HG03439 (cell line): Measurements from ENCODE around the gene OSBPL8.
"Not testable (repeated sequence)": the region's sequence is repeated elsewhere in the genome, so short reads cannot be mapped to it uniquely, and the experiment has no call there.

ENCODE experiments used
- ATAC-seq: cut with Tn5 transposase; IDR thresholded peaks from one replicate; pipeline ENCODE4 v1.9.1; 2021; ENCODE audit warnings: mild to moderate bottlenecking, moderate library complexity; ENCODE audit not compliant: unreplicated experiment

The OSBPL8 gene

DNA sequence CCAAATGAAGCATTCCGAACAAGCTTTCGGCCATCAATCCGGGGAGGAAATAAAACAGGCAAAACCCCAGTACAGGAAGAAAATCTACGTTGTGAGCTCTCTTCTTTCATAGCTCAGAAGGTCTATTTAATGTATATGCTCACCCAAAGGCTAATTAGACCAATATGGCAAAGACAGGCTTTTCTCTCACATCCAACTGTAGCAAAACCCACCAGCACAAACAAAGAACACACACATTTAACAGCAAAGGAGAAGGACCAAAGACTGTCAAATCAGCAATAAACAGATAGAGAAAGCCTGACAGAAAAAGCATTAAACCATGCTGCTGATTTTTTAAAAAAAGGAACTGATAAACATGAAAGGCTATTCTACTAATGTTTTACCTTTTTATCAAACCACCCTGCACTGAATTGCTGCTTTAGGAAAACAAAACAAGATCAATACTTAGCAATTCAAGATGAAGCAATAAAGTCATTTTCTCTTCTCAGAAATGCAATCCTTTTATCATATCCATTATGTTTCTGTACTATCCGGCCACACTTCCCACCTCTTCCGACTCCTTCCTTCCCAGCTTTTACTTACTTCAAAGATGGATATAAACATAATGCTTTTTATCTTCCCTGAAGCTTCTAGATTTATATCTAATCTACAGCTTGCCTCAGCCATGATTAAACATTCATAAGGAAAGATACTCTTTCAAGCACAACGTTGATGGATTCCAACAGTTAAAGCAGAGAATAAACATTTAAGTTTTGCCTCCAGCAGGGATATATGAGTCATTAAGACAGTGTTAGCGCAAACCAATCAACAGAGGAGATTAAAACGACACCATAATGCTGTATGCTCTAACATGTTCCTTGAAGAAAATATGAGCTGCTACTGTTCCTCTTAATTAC is 136.8 kb downstream of the OSBPL8 start:
- ATAC-seq = no peak

DNA sequence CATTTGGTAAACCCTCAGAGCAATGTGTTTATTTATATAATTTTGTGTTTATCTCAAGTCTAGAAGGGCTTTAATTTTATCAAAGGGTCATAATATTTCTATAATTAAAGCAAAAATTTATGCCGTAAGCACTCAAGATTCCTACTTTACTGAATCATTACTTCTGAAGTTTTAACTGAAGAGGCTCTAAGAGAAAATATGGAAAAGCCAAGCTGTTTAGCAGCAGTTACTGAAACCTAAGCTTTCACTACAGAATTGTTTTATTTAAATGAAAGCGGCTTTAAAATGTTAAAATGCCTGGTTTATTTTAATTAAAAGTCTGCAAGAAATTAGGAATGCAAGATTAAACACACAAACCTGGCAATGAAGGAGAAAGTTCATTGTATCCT is 137.4 kb downstream of the OSBPL8 start:
- ATAC-seq = no peak

DNA sequence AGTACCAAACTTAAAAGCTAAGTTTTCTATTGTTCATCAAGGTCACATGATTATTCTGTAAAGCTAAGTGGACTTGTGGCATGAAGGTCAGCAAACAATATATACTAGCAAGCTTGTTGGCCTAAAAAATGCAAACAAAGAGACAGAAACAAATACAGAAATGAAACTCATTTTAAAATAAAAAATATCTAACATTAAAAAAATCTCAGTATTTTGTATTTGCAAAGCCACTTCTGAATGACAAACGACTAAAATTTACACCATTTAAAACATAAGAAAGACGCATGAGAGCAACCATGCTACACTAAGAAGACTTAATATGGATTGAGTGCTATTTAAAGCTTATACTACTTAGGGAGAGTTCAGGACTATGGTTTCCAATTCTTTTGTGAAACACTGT is 138.5 kb downstream of the OSBPL8 start:
- no peak for ATAC-seq

DNA sequence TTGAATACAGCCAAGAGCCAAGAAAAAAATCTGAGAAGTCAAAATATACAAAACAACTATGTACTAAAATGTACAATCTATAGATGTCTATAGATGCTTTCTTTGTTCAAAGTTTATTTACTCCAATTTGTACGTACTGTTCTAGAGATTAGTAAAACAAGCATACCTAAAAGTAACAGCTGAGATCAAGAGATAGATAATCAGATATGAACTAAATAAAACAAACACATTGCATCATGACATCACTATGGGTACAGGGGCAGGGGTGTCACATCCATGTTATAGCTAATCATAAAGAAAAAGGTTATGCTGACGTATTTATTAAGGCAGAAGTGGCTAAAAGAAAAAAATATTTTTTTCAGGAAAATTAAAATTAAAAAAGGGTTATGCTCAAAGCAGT is 139.3 kb downstream of the OSBPL8 start:
- ATAC-seq = no peak

DNA sequence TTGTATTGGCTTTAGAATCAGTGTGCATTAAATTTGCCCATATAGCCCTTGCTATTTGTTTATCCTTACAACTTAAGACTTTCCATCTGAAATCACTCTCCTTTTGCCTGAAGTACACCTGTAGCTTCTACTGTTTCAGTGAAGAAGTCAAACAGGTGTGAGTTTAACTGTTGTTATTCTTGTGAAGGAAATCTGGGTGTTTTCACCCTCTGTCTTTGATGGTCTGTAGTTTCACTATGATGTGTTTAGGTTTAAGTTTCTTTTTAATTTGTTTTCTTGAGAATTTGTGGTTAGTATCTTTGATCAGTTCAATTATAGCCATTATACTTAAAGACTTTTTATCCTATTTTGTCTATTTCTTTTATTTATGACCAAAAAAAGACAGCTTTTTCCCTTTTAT is 142.5 kb downstream of the OSBPL8 start:
- ATAC-seq = peak; percentile 69

DNA sequence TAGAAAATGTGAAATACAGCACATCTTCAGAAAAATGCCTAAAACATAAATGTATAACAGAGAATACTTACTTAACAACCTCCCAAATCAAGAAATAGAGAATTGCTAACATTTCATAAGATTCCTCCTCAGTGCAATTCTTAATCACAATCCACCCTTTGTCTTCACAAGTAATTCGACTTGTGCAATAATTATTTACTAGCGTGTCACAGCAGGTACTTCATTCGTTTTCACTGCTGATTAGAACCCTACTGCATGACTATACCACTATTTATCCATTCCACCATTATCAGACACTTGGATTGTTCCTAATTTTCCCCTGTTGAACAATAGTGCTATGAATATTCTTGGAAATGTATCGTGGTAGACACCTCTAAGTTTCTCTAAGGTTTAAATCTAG is 146.4 kb downstream of the OSBPL8 start:
- ATAC-seq = no peak

DNA sequence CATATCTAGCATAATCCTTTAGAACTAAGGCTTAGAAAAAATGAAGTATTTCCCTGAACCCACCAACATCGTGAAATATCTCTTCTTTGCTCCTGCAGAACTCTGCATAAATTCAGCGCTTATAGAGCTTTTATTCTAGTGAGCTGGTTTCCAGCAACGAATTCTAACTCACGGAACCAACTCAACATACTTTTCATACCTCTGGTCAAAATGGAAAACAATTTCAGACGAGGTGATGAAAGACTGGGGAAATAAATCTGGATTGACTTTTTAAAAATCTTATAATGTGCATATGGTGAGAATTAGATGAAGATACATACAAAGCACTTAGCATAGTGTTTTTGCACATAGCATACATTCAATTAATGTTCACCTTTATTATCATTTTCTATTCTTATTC is 148.8 kb downstream of the OSBPL8 start:
- no peak for ATAC-seq

DNA sequence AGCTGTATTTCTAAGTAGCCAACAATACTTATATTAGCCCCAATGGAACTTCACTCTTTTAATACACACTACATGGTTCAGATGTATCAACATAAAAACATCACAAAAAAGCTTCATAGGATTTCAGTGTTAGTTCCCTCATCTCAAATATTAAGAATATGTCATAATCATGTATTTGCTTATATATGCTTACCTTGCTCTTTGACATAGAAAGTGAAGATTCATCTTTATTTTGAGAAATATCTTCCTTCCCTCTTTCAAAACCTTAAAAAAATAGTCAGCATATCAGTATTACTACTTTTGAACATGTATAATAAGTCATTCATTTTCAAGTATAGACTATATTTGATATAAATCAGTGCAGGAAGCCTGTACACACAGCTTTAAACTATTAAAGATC is 149.2 kb downstream of the OSBPL8 start:
- ATAC-seq = no peak

DNA sequence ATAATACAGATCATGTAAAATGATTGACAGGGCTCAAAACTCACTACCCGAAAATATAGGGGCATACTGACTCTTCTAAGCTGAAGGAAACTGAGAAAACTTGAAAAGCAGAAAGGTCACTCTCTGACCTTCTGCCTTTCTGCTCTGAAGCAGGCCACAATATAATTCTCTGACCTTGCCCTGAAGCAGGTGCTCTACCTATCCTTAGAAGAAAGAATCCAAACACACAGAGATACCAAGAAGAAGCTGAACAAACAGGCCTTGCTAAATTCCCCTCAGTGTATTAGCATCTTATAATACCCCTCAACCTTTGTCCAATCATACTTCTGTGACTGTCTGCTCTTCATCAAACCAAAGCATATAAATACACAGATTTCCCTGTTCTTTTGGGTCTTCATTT is 150.5 kb downstream of the OSBPL8 start:
- no peak for ATAC-seq

DNA sequence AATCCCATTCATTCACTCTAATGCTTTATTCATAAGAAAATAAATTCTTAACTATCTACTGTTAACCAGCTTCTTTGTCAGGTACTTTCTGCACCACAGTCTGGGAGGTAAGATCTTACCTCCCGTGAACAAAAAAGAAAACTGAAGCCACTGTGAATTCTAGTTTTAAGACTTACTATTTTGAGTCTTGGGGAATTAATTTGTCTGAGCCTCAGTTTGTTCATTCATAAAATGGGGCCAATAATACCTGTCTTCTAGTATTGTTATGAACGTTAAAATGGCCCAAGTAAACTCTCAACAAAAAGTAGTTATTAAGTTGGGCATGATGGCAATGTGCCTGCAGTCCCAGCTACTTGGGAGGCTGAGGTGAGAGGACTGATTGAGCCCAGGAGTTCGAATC is 151.9 kb downstream of the OSBPL8 start:
- ATAC-seq = no peak

DNA sequence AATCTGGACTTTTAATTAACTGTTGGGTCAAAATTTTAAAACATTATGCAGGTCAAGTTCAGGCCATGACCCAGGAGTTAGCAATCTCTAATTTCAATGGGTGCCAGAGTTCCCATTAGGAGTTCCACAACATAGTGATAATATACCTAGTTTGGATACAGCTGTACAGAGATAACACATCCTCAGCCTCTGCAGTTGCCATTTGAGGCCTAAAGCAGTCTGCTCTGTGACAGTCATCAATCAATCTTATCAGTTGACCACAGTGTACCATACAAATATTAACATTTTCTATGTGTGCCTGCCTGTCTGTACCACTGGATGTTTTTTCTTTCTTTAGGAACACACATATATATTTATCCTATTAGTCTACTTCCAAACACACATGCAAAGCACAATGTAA is 157.3 kb downstream of the OSBPL8 start:
- ATAC-seq = no peak

DNA sequence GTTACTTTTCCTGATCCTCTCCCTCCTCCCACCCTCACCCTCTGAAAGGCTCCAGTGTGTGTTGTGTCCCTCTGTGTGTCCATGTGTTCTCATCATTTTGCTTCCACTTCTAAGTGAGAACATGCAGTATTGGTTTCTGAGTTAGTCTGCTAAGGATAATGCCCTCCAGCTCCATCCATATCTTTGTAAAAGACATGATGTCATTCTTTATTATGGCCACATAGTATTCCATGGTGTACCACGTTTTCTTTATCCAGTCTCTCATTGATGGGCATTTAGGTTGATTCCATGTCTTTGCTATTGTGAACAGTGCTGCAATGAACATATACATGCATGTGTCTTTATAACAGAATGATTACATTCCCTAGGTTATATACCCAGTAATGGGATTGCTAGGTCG is 159.4 kb downstream of the OSBPL8 start:
- no peak for ATAC-seq

DNA sequence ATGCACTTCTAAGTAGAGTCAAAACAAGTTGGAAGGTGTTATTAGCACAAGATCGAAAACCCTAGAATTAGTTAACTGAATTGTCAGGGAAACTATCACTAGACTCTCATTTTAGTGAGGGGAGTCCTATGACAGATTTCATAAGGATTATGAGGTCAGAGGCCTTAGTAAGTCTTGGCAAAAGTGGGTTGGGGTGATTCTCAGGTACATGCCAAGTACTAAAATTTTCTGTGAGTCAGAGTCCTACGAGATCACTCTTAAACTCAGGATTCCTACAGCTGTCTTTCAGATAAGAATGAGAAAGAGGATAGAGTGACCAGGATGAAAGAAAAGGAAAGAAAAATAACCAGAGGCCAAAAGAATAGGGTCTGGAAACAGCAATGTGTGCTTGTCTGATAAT is 160.5 kb downstream of the OSBPL8 start:
- no peak for ATAC-seq

DNA sequence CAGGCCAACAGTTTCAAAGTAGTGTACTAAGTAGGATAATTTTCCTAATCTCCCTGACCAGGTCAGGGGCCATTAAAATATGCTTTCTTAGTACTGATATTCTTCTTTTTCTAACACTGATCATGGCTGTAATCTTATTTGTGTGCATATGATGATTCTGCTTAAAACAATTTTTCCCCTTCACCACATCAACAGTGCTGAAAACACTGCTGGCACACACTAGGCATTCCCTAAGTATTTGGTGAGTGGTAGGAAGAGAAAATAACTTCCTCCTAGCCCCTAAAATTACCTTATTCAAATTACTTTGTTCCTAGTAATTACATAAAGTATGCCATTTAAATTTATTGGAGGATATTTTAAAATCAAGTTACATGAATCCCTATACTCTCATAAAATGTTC is 161.5 kb downstream of the OSBPL8 start:
- ATAC-seq = no peak

DNA sequence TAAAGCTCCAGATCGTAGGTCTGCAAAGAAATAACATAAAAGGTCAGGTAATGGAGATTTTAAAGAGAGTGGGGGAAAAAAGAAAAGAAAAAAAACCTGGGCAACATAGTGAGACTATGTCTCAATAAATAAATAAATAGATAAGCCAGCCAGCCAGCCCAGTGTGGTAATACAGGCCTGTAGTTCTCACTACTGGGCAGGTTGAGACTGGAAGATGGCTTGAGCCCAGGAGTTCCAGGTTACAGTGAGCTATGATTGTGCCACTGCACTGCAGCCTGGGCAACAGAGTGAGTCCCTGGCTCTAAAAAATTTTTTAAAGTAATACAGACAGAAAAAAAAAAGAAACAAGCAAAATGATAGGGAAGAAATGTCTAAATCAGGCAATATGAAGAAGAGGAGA is 168.1 kb downstream of the OSBPL8 start:
- ATAC-seq = no peak

DNA sequence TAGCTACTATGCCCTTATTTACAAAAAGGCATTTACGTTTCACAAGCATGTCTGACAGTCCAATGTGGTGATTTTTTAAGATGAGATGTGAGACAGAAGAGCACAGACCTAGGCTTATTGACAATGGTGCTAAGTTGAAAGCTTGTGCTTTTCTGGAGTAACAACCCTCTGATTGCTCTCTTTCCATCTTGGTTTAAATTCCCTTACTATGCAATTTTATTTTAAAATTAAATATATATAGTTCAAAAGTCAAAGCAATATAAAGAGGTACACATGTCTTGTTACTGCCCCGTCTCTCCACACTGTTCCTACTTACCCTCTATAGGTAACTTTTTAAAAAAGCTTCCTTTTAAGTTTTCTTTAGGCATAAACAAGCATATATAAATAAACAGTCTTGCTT is 172.0 kb downstream of the OSBPL8 start:
- ATAC-seq = no peak

DNA sequence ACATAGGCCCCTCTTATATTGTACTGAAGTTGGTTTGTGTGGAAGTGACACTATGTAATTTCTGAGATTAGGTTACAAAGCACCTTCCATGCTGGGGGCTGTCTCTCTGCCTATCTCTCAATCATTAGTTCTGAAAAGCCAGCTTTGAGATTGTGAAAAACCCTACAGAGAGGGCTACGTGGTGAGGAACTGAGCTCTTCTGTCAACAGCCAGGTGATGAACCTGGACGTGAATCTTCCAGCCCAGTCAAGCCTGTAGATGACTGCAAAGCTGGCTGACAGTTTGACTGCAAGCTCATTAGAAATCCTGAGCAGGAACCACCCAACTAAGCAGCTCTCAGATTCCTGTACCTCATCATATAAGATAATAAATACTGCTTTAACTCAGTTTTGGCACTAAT is 175.0 kb downstream of the OSBPL8 start:
- no peak for ATAC-seq

DNA sequence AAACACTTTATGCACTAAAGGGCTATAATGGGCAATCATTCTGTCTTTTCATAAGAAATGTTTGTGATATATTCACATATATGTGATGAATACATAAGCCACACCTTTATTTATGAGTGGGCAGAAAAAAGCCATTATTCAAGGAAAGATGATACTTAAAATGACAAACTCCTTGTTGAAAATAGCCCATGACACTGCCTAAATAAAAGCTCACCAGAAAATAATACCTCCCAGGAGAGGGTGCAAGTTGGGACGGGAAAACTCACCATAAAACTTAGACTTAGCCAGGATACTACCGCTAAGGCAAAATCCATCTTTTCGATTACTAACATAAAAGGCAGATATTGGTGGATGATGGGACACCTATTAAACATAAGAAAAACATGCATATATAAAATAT is 175.6 kb downstream of the OSBPL8 start:
- no peak for ATAC-seq

DNA sequence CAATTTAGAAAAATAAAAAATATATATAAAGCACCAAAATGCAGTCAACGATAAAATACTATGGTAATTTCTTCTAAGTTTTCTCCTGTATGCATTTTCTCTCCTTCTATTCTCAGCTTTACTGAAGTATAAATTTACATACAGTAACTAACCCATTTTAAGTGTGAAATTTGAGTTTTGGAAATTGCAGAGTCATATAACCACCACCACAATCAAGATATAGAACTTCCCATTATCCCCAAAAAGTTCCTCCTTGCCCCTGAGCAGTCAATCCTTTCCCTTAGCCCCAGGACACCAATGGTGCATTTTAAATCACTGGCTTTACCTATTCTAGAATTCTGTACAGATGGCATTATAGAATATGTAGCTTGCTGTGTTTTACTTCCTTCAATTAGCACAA is 180.3 kb downstream of the OSBPL8 start:
- no peak for ATAC-seq

DNA sequence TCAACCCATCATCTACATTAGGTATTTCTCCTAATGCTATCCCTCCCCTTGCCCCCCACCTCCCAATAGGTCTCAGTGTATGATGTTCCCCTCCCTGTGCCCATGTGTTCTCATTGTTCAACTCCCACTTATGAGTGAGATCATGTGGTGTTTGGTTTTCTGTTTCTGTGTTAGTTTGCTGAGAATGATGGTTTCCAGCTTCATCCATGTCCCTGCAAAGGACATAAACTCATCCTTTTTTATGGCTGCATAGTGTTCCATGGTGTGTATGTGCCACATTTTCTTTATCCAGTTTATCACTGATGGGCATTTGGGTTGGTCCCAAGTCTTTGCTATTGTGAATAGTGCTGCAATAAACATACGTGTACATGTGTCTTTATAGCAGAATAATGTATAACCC is 182.7 kb downstream of the OSBPL8 start:
- not testable (repeated sequence) for ATAC-seq

DNA sequence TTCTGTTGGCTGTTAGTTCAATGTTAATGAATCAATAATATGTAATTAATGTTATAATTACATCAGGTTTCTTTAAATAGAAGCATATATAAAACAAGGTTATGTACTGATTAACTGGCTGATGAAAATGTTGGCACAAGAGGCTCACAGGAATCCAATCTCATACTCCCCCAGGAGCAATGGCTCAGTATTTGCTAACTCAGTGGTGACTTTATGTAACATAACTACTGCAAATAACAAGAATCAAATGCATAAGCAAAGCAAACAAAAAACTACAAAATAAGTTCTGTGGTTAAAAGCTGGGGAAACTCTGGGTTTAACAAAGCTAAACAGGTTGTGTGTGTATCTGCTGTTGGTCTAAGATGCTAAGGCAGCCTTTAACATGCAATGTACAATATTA is 183.6 kb downstream of the OSBPL8 start:
- ATAC-seq = no peak

DNA sequence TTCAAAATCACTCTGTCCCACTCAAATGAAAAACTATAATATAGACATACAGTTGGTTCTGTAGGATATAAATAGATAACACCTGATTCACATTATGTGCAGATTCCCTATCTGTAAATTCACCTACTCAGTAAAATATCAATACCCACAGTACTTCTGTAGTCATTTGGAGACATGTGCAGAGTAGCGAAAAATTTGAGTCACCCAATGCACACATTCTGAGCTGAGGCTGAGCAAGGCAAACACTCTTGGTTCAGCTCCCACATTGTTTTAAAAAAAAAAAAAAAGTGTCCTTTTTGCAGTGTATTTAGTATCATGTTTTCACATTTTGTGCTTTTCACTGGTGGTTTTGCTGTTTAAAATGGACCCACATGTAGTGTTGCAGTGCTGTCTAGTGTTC is 184.1 kb downstream of the OSBPL8 start:
- no peak for ATAC-seq

DNA sequence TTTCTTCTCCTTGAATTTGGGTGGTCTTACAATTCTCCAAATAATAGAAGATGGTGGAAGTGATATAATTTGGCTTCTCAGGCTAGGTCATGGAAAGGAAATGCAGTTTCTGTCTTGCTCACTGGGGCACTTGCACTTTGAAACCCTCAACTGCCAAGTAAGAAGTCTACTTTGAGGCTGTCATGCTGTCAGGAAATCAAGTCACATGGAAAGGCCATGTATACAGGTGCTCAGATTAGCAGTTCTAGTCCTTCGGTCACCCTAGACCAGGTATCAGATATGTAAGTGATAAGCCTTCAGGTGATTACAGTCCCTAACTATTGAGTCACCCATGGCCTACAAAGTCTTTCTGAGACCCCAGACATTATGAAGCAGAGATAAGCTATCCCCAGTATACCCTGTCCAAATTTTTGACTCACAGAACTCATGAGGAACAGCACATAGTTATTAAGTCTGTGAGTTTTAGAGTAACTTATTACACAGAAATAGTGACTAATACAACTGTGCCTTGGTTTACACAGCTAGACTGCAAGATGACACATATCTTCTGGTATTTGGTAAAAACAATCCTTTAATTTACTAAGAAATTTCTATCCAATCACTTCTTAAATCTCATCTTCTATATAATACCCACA is 185.1 kb downstream of the OSBPL8 start:
- ATAC-seq = no peak
